Astrocyte (in vitro differentiated cells and primary cell): Measurements from ENCODE around the gene MAP7D2.

Source experiments
- CTCF ChIP-seq: IDR thresholded peaks from 2 replicates; pipeline ENCODE4 v1.5.1; 2011; ENCODE audit warnings: low read depth, mild to moderate bottlenecking, inconsistent platforms, low read length, moderate library complexity; ENCODE audit not compliant: insufficient read depth
- EZH2 ChIP-seq: IDR thresholded peaks from 2 replicates; pipeline ENCODE4 v1.6.1; 2012; ENCODE audit warnings: mild to moderate bottlenecking, low read length, inconsistent platforms; ENCODE audit not compliant: insufficient read depth

GRCh38 chrX:20116577-20117240, at the start of gene MAP7D2:
- TF ChIP-seq CTCF (no peak), EZH2 (no peak)
